K562 (cell line): ENCODE data around the gene CD79A. TPM values are rescaled to one million over a fixed set of nuclear protein-coding genes. Genes with fewer than 3 reads are reported as not detected.

ENCODE experiments used
- CBX2 ChIP-seq: fragments of 200-600 bp; sonication (generic); IDR thresholded peaks from one replicate; pipeline ENCODE4 v1.6.1; 2012; ENCODE audit warnings: mild to moderate bottlenecking, low read length, inconsistent platforms; ENCODE audit not compliant: insufficient read depth, poor library complexity, severe bottlenecking
- CSDE1 ChIP-seq, 2 experiments: fragments of 450-650 bp; IDR thresholded peaks; 2 replicates each; pipeline ENCODE4 v1.6.1; 2016; ENCODE audit warnings: mild to moderate bottlenecking in 1 of 2
- DPF2 ChIP-seq: fragments of 450-650 bp; IDR thresholded peaks from 2 replicates; pipeline ENCODE4 v1.6.1; 2016
- GABPB2 ChIP-seq: fragments of 250-450 bp; sonication (Bioruptor Pico); conservative IDR thresholded peaks from 2 replicates; pipeline ENCODE4 v1.5.1; 2021; ENCODE audit warnings: mild to moderate bottlenecking
- HMGN3 ChIP-seq: IDR thresholded peaks from 2 replicates; pipeline ENCODE4 v1.6.1; 2011; ENCODE audit warnings: borderline replicate concordance, low read depth, mild to moderate bottlenecking, mixed read lengths, low read length; ENCODE audit not compliant: insufficient read length; ENCODE audit errors: extremely low read depth
- KDM5B ChIP-seq: fragments of 200-600 bp; sonication (generic); IDR thresholded peaks from 2 replicates; pipeline ENCODE4 v1.6.1; 2012; ENCODE audit warnings: low read depth, mild to moderate bottlenecking, moderate library complexity, low read length, control low read depth, inconsistent platforms; ENCODE audit not compliant: insufficient replicate concordance
- NBN ChIP-seq: fragments of 450-650 bp; IDR thresholded peaks from 2 replicates; pipeline ENCODE4 v1.6.1; 2016; ENCODE audit warnings: low read depth, mild to moderate bottlenecking
- PHF8 ChIP-seq: fragments of 200-600 bp; sonication (generic); IDR thresholded peaks from 2 replicates; pipeline ENCODE4 v1.6.1; 2012; ENCODE audit warnings: mixed run types, mild to moderate bottlenecking, inconsistent platforms, low read length, moderate library complexity, borderline replicate concordance
- PHTF2 ChIP-seq: fragments of 250-450 bp; sonication (Bioruptor Pico); IDR thresholded peaks from 2 replicates; pipeline ENCODE4 v1.5.0; 2021; ENCODE audit warnings: mild to moderate bottlenecking
- RBM39 ChIP-seq: fragments of 200-400 bp; formaldehyde crosslinking; optimal IDR thresholded peaks from 2 replicates; pipeline ENCODE3; 2018; ENCODE audit warnings: low read depth, low read length
- SFPQ ChIP-seq: fragments of 200-400 bp; formaldehyde crosslinking; IDR thresholded peaks from 2 replicates; pipeline ENCODE4 v1.6.1; 2017; ENCODE audit warnings: mild to moderate bottlenecking, low read depth, low read length, moderate library complexity
- SMARCA5 ChIP-seq: fragments of 450-650 bp; IDR thresholded peaks from 2 replicates; pipeline ENCODE4 v1.6.1; 2016
- SNAPC5 ChIP-seq: fragments of 250-450 bp; sonication (Bioruptor Pico); IDR thresholded peaks from 2 replicates; pipeline ENCODE4 v1.8.0; 2021; ENCODE audit warnings: moderate library complexity, mild to moderate bottlenecking, inconsistent platforms
- SREBF2 ChIP-seq: sonication (generic); formaldehyde crosslinking; IDR thresholded peaks from 2 replicates; pipeline ENCODE4 v1.4.0; 2020; ENCODE audit warnings: mild to moderate bottlenecking, missing genetic modification reagents
- SUPT5H ChIP-seq: fragments of 450-650 bp; IDR thresholded peaks from 2 replicates; pipeline ENCODE4 v1.6.1; 2016
- TCF15 ChIP-seq: fragments of 250-450 bp; sonication (Bioruptor Pico); IDR thresholded peaks from 2 replicates; pipeline ENCODE4 v1.8.0; 2022; ENCODE audit warnings: moderate library complexity, mild to moderate bottlenecking, inconsistent platforms
- ZNF239 ChIP-seq: fragments of 250-450 bp; sonication (Bioruptor Pico); IDR thresholded peaks from 2 replicates; pipeline ENCODE4 v1.4.0; 2020; ENCODE audit warnings: mild to moderate bottlenecking
- ZZZ3 ChIP-seq: fragments of 450-650 bp; IDR thresholded peaks from 2 replicates; pipeline ENCODE4 v1.6.1; 2016; ENCODE audit warnings: antibody characterized with exemption, mild to moderate bottlenecking, moderate library complexity
- polyA plus RNA-seq, 8 experiments: library from polyadenylated mRNA; depleted of rRNA in 4 of 8; stranded (reverse) in 5 of 8; unstranded in 3 of 8; fragments of >200 nt; fragmentation: Nextera tagmentation in 2 of 8; fragmentation: Illumina TruSeq in 1 of 8; extraction: Ambion mirVana in 2 of 8; extraction: Trizol in 1 of 8; gene quantifications; 2 replicates each; pipeline versions ENCODE4 v1.2.1 to v1.2.3, GENCODE V29; 2011 to 2014; ENCODE audit warnings: inconsistent platforms in 1 of 8, missing spikeins in 1 of 8
- total RNA-seq, 7 experiments: library from RNA; depleted of rRNA in 6 of 7; stranded (reverse); fragments of >200 nt in 6 of 7; fragmentation: Illumina TruSeq in 2 of 7; extraction: Trizol in 2 of 7; gene quantifications; 2 replicates each; pipeline versions ENCODE4 v1.2.1 to v1.2.3, GENCODE V29; 2011 to 2021; ENCODE audit warnings: low replicate concordance in 1 of 7
- TF ChIP-seq, protein P1 (sequence below), 3 experiments: fragments of 200-800 bp in 1 of 3; fragments of 250-450 bp in 1 of 3; fragments of 450-650 bp in 1 of 3; sonication (Bioruptor Pico) in 1 of 3; sonication (Bioruptor generic) in 1 of 3; formaldehyde crosslinking in 1 of 3; IDR thresholded peaks; 2 replicates each; pipeline versions ENCODE4 v1.6.1 to v1.8.0; 2016 to 2022; ENCODE audit warnings: mild to moderate bottlenecking in 2 of 3, missing genetic modification characterization in 2 of 3, missing compliant biosample characterization in 1 of 3, moderate library complexity in 1 of 3

CD79A gene
- total and polyA plus RNA-seq, 9 of the 15 experiments (the other 6 are each of a cell fraction or from before 2014, with no cell fraction given): 0.04 to 0.72 (median 0.17) TPM; not detected in 3

- peak; percentile 98 for TF ChIP-seq HMGN3
- TF ChIP-seq ZZZ3: peak; percentile 97
- TF ChIP-seq NBN: peak; percentile 88; the same call in 1 of the 2 replicates
- TF ChIP-seq DPF2: peak; percentile 69
- TF ChIP-seq PHTF2: no peak
- TF ChIP-seq SUPT5H: peak; percentile 85
- TF ChIP-seq GABPB2: no peak
- no peak for TF ChIP-seq SREBF2 (CRISPR knock-in tag)
- TF ChIP-seq SMARCA5: peak; percentile 99
- TF ChIP-seq SFPQ: no peak
- TF ChIP-seq, protein P1, sequence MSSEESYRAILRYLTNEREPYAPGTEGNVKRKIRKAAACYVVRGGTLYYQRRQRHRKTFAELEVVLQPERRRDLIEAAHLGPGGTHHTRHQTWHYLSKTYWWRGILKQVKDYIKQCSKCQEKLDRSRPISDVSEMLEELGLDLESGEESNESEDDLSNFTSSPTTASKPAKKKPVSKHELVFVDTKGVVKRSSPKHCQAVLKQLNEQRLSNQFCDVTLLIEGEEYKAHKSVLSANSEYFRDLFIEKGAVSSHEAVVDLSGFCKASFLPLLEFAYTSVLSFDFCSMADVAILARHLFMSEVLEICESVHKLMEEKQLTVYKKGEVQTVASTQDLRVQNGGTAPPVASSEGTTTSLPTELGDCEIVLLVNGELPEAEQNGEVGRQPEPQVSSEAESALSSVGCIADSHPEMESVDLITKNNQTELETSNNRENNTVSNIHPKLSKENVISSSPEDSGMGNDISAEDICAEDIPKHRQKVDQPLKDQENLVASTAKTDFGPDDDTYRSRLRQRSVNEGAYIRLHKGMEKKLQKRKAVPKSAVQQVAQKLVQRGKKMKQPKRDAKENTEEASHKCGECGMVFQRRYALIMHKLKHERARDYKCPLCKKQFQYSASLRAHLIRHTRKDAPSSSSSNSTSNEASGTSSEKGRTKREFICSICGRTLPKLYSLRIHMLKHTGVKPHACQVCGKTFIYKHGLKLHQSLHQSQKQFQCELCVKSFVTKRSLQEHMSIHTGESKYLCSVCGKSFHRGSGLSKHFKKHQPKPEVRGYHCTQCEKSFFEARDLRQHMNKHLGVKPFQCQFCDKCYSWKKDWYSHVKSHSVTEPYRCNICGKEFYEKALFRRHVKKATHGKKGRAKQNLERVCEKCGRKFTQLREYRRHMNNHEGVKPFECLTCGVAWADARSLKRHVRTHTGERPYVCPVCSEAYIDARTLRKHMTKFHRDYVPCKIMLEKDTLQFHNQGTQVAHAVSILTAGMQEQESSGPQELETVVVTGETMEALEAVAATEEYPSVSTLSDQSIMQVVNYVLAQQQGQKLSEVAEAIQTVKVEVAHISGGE (CRISPR knock-in tag; IDR thresholded peaks at IDR 0.05): peak in 1 of 3 experiments; percentile 65; a peak in 2 of 6 replicates
- TF ChIP-seq SNAPC5: no peak
- TF ChIP-seq CBX2: no peak
- TF ChIP-seq TCF15: peak; percentile 87; the same call in 1 of the 2 replicates
- no peak for TF ChIP-seq ZNF239
- TF ChIP-seq PHF8: peak; percentile 64; the same call in 1 of the 2 replicates
- 0 out of 4 replicates have a peak, but pooled peaks of 1 of the 2 experiments have one; percentile 60 for TF ChIP-seq CSDE1 (IDR thresholded peaks at IDR 0.05)
- peak; percentile 74 for TF ChIP-seq RBM39
- TF ChIP-seq KDM5B: peak; percentile 58
Measured at GRCh38 chr19:41883821-41884733, 7.0 kb downstream of the CD79A start (continued).
